Left lung (tissue), 10 donors: Measurements from ENCODE around the gene LIN54. TPM values are rescaled to one million over a fixed set of nuclear protein-coding genes. Genes with fewer than 3 reads are reported as not detected.

Source experiments
- ATAC-seq: fragments of 200-7000 bp; cut with Tn5 transposase; one replicate; pipeline ENCODE4 v1.9.1; 2020; ENCODE audit warnings: moderate library complexity
- DNase-seq, 4 donors: peaks; one replicate each; pipeline ENCODE4 v3.0.0-alpha.2; 2013 to 2020
- H3K27ac ChIP-seq, 2 donors: fragments of 200-600 bp; sonication (generic) in 1 of 2; one replicate each; pipeline versions ENCODE4 v1.5.0 to v1.8.0; 2020 to 2021
- H3K27me3 ChIP-seq, 2 donors: fragments of 200-600 bp; sonication (generic) in 1 of 2; one replicate each; pipeline versions ENCODE4 v1.5.0 to v1.8.0; 2020 to 2021
- H3K36me3 ChIP-seq, 2 donors: fragments of 200-600 bp; sonication (generic) in 1 of 2; one replicate each; pipeline versions ENCODE4 v1.5.0 to v1.8.0; 2020 to 2021
- H3K4me1 ChIP-seq, 2 donors: fragments of 200-600 bp; one replicate each; pipeline ENCODE4 v1.8.0; 2021
- H3K4me3 ChIP-seq, 2 donors: fragments of 200-600 bp; sonication (generic) in 1 of 2; one replicate each; pipeline versions ENCODE4 v1.5.0 to v1.8.0; 2020 to 2021; ENCODE audit warnings: mild to moderate bottlenecking in 1 of 2
- H3K9me3 ChIP-seq, 2 donors: fragments of 200-600 bp; sonication (generic) in 1 of 2; one replicate each; pipeline versions ENCODE4 v1.5.0 to v1.8.0; 2020 to 2021
- CTCF ChIP-seq, 2 donors: fragments of 200-600 bp; sonication (generic) in 1 of 2; IDR thresholded peaks; one replicate each; pipeline versions ENCODE4 v1.5.0 to v1.8.0; 2021; ENCODE audit warnings: antibody characterized with exemption in 2 of 2
- intact Hi-C, 2 donors: fragments of 100-400 bp; cut with DNase I; formaldehyde crosslinking; loops; one replicate each; pipeline versions ENCODE4 v1.11.2 to v1.14.2; 2022
- polyA plus RNA-seq, 6 donors: library from polyadenylated mRNA; unstranded; fragments of 120-200 nt; gene quantifications; one replicate each; pipeline ENCODE4 v1.2.1, GENCODE V29; 2013; ENCODE audit not compliant: insufficient read length in 6 of 6
- total RNA-seq, 2 donors: library from RNA; stranded (reverse); fragmentation: NEBNext Ultra II Directional; extraction: Animal tissue kit (Norgen Biotek cat#: 25700); gene quantifications; one replicate each; pipeline ENCODE4 v1.2.1, GENCODE V29; 2021
- donor health status: DM: no; HTN: yes; CAD: no.
- donor health status: DM: no; HTN: no; CAD: no.

LIN54 gene
- total and polyA plus RNA-seq, 8 donors: 10.3 to 17.9 (median 14.3) TPM

DNA sequence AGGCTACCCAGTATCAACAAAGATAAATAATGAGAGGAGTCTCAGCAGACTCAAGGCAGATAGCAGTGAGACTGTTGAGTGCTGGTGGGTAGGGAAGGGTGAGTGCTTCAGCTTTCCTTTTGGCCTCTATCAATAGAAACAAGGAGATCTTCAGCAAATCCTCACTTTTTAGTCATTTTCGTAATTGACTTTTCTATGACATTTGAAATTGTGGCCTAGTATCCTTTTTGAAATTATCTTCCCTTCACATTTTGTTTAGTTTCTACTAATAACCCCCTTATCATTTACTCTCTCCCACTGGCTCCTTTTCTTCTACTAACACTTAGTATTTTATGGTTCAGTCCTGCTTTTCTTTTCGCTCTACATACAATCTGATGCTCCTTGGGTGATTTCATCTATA is 44.9 kb downstream of the LIN54 start:
- DNase-seq (no peak), ATAC-seq (no peak)
- Histone ChIP-seq H3K4me3 (no peak overlapping the region), H3K9me3 (no peaks in the 10 kb centered on the region), H3K27me3 (no peaks in the 10 kb centered on the region), H3K36me3 (peaks cover 0 to 59% of the 10 kb centered on the region in 2 donors), H3K4me1 (no peaks in the 10 kb centered on the region), H3K27ac (no peak overlapping the region)
- intact Hi-C loops: no loop called here
- TF ChIP-seq CTCF (IDR thresholded peaks at IDR 0.05): no peak

DNA sequence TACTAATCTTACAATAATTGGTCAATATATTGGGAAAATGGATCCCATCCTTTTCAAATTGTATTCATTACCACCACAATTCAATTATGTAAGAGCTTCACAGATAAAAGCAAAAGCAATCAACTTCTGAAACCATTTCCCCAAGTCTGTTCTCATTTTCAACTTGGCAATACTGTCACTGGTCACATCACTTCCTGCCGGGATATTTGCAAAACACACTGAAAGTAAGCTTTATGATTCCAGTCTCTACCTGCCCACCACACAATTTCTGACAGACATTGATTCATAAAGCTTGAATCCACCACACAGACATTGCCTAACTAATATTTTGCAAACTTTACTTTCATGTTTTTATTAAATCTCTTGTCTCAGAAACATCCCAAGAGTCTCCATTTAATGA is 53.6 kb downstream of the LIN54 start:
- Histone ChIP-seq H3K4me1 (no peaks in the 10 kb centered on the region), H3K27me3 (no peaks in the 10 kb centered on the region), H3K4me3 (no peak overlapping the region), H3K27ac (peak overlapping the region in 1 of 2 donors; percentile 37), H3K36me3 (peaks cover 0 to 23% of the 10 kb centered on the region in 2 donors), H3K9me3 (no peaks in the 10 kb centered on the region)
- ATAC-seq (no peak), DNase-seq (no peak)
- intact Hi-C loops: no loop called here
- TF ChIP-seq CTCF (IDR thresholded peaks at IDR 0.05): no peak

GRCh38 chr4:82954212-82954611 is 56.4 kb downstream of the LIN54 start:
- Histone ChIP-seq H3K4me3 (no peak overlapping the region), H3K4me1 (no peaks in the 10 kb centered on the region), H3K27ac (no peak overlapping the region), H3K36me3 (peaks cover 0 to 9% of the 10 kb centered on the region in 2 donors), H3K9me3 (no peaks in the 10 kb centered on the region), H3K27me3 (no peaks in the 10 kb centered on the region)
- no peak for TF ChIP-seq CTCF (IDR thresholded peaks at IDR 0.05)
- ATAC-seq: no peak
- intact Hi-C loops: no loop called here
- DNase-seq: no peak

- no peak overlapping the region for H3K4me3 ChIP-seq
- peaks cover 0 to 9% of the 10 kb centered on the region in 2 donors for H3K36me3 ChIP-seq
- ATAC-seq: no peak
- TF ChIP-seq CTCF (IDR thresholded peaks at IDR 0.05): no peak
- intact Hi-C loops: no loop called here
- no peak for DNase-seq
- H3K4me1 ChIP-seq: no peaks in the 10 kb centered on the region
- no peaks in the 10 kb centered on the region for H3K27me3 ChIP-seq
- H3K9me3 ChIP-seq: no peaks in the 10 kb centered on the region
- no peak overlapping the region for H3K27ac ChIP-seq
Observed at GRCh38 chr4:82951196-82951595, 59.4 kb downstream of the LIN54 start.

- H3K27me3 ChIP-seq: no peaks in the 10 kb centered on the region
- peaks cover 0 to 16% of the 10 kb centered on the region in 2 donors for H3K36me3 ChIP-seq
- no peak for TF ChIP-seq CTCF (IDR thresholded peaks at IDR 0.05)
- H3K4me3 ChIP-seq: no peak overlapping the region
- no peaks in the 10 kb centered on the region for H3K4me1 ChIP-seq
- intact Hi-C loops: no loop called here
- ATAC-seq (no peak), DNase-seq (no peak)
- no peaks in the 10 kb centered on the region for H3K9me3 ChIP-seq
- H3K27ac ChIP-seq: no peak overlapping the region
Observed at GRCh38 chr4:82948647-82949204, 61.9 kb downstream of the LIN54 start.
